MCF 10A (cell line): Measurements from ENCODE around the gene SCUBE1. TPM values are rescaled to one million over a fixed set of nuclear protein-coding genes. Genes with fewer than 3 reads are reported as not detected.
A peak's percentile ranks its signal among the peaks of the same experiment; 100 is the strongest.

Experiments used
- BruUV-seq: library from RNA; stranded (reverse); fragments of 400-500 nt; replicated peaks from 2 replicates; lab custom pipeline; 2021; lab: Mats Ljungman, UMichigan
- CTCF ChIA-PET: fragments of 300-600 bp; sonication (Branson Sonifier 250); formaldehyde crosslinking; extraction: SDS; loops from one replicate; lab custom pipeline; 2021; ENCODE audit warnings: antibody characterized with exemption, inconsistent platforms; lab: Yijun Ruan, JAX
- POLR2A ChIA-PET: fragments of 300-600, 350-650 bp; sonication (Branson Sonifier 250); formaldehyde crosslinking; extraction: SDS; loops from one replicate; lab custom pipeline; 2020; ENCODE audit warnings: antibody characterized with exemption, inconsistent platforms; lab: Yijun Ruan, JAX
- DNase-seq: peaks from one replicate; pipeline ENCODE4 v3.0.0-alpha.2; 2018; ENCODE audit not compliant: unreplicated experiment
- H3K27ac Mint-ChIP-seq: one replicate; pipeline ENCODE4 v1.8.0; 2022; ENCODE audit warnings: mild to moderate bottlenecking, low read depth, mixed read lengths; ENCODE audit not compliant: unreplicated experiment
- H3K27me3 Mint-ChIP-seq: one replicate; pipeline ENCODE4 v1.8.0; 2022; ENCODE audit warnings: mixed read lengths; ENCODE audit not compliant: insufficient read depth, unreplicated experiment
- H3K36me3 Mint-ChIP-seq: one replicate; pipeline ENCODE4 v1.8.0; 2022; ENCODE audit warnings: mild to moderate bottlenecking, moderate library complexity, mixed read lengths; ENCODE audit not compliant: insufficient read depth, unreplicated experiment
- H3K4me1 Mint-ChIP-seq: one replicate; pipeline ENCODE4 v1.8.0; 2022; ENCODE audit warnings: mixed read lengths; ENCODE audit not compliant: insufficient read depth, unreplicated experiment
- H3K4me3 Mint-ChIP-seq: one replicate; pipeline ENCODE4 v1.8.0; 2022; ENCODE audit warnings: mild to moderate bottlenecking, moderate library complexity, mixed read lengths; ENCODE audit not compliant: unreplicated experiment
- H3K9me3 Mint-ChIP-seq: one replicate; pipeline ENCODE4 v1.8.0; 2022; ENCODE audit warnings: mixed read lengths; ENCODE audit not compliant: unreplicated experiment
- intact Hi-C: fragments of 100-400 bp; cut with micrococcal nuclease; formaldehyde crosslinking; loops from 2 replicates; pipeline ENCODE4 v1.14.1; 2022
- total RNA-seq: library from RNA; stranded (reverse); gene quantifications from 2 replicates; pipeline ENCODE4 v1.2.3, GENCODE V29; 2022
- TF ChIP-seq, protein P1 (sequence below): fragments of 200-600 bp; IDR thresholded peaks from one replicate; pipeline ENCODE4 v1.8.0; 2022; ENCODE audit warnings: antibody characterized with exemption, mild to moderate bottlenecking; ENCODE audit not compliant: unreplicated experiment

SCUBE1 gene
- total RNA-seq, 1 experiment from 2014 or later = not detected

DNA sequence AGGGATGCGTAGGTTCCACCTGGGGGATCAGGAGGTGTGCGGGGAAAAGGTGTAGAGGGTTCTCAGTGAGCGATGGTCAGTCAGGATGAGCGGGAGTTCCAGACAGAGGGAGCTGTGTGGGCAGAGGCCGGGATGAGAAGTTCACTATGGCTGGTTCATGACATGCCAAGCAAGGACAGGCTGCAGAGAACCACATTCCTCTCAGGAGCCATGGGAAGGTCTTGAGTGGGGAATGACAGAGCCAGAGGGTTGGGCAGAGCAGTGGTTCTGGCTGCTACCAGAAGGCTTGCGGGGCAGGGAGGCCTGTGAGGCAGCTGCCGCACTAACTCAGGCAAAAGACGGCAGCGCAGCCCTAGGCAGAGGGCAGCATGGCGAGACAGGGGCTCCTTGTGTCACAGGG is 66.1 kb downstream of the SCUBE1 start:
- POLR2A ChIA-PET = no interaction called here
- intact Hi-C loops = loop anchor here (10.0 kb wide), 2 partner anchors 548 to 628 kb away; no protein-coding TSS in a partner anchor
- no TSS peak for BruUV-seq

DNA sequence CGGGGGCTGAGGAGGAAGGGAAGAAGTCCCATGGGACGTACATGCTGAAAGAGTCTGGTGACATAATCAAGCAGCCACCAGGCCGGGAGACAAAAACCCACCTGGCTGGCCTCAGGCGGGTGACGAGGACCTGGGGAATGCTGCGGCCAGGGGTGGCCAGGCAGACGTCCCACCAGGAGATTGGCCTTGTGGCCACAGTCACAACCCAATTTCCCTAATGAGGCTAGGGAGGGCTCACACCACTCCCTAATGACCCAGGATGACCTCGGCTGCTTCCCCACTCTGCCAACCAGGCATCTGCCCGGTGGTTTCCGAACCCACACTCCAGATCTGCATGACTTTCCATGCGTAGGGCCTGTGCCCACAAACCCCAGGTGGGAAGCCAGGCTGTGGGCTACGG is 66.9 kb downstream of the SCUBE1 start:
- CTCF ChIA-PET = interaction anchor here (4.6 to 5.0 kb wide), 2 partner anchors 69 to 106 kb away, joined by 61 to 89 read pairs; partner anchors contain the start of gene SCUBE1

More for the DNA sequence above, 66.1 kb downstream of the SCUBE1 start:
- Mint-ChIP-seq H3K27me3 (no peaks in the 10 kb centered on the region), H3K4me3 (no peak overlapping the region), H3K27ac (no peak overlapping the region), H3K4me1 (peaks cover 24% of the 10 kb centered on the region), H3K9me3 (no peaks in the 10 kb centered on the region), H3K36me3 (no peaks in the 10 kb centered on the region)
- no peak for DNase-seq
- TF ChIP-seq, protein P1, sequence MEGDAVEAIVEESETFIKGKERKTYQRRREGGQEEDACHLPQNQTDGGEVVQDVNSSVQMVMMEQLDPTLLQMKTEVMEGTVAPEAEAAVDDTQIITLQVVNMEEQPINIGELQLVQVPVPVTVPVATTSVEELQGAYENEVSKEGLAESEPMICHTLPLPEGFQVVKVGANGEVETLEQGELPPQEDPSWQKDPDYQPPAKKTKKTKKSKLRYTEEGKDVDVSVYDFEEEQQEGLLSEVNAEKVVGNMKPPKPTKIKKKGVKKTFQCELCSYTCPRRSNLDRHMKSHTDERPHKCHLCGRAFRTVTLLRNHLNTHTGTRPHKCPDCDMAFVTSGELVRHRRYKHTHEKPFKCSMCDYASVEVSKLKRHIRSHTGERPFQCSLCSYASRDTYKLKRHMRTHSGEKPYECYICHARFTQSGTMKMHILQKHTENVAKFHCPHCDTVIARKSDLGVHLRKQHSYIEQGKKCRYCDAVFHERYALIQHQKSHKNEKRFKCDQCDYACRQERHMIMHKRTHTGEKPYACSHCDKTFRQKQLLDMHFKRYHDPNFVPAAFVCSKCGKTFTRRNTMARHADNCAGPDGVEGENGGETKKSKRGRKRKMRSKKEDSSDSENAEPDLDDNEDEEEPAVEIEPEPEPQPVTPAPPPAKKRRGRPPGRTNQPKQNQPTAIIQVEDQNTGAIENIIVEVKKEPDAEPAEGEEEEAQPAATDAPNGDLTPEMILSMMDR = no peak
- CTCF ChIA-PET = interaction anchor here (0.6 to 1.9 kb wide), 2 partner anchors 9 to 70 kb away, joined by 3 to 7 read pairs; no protein-coding TSS in a partner anchor

DNA sequence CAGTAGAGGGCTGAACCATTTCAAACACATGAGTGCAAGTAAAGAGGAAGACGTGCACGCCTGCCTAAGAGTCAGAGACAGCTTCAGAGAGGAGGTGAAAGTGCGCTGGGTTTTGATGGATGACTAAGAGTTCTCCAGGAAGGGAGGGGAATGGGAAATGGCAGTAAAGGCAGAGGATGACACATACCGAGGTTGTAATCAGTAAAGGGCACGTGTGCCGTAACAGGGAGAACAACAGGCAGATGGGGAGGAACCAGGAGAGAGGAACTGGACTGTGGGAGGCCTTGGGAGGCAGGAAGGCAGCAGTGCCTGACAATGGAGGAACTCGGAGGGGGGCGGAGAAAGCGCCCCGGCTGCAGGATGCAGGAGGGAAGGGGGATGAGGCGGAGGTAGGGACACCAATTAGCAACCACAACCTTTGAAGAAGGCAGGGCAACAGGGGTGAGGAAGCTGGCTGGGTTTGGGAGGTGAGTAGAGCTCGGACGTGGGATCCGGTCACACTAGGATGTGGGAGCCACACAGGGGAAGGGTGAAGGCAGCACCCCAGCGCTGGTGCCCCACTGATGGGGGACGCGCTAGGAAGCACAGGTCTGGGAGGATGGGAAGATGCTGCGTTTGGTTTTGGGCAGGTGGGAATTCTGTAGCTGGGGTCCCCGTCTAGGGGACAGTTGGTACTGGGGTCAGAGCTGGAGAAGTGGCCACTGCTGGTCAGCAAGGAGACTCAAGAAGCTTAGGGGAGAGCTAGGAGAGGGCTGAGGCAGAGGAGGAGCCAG is 67.4 kb downstream of the SCUBE1 start:
- no peaks in the 10 kb centered on the region for H3K27me3 Mint-ChIP-seq

More for the DNA sequence above, 66.9 kb downstream of the SCUBE1 start:
- TF ChIP-seq, protein P1 = no peak
- no peak overlapping the region for H3K4me3 Mint-ChIP-seq
- no TSS peak for BruUV-seq
- DNase-seq = no peak
- no peaks in the 10 kb centered on the region for H3K36me3 Mint-ChIP-seq
- H3K27ac Mint-ChIP-seq = peak overlapping the region; percentile 69
- POLR2A ChIA-PET = no interaction called here
- no peaks in the 10 kb centered on the region for H3K9me3 Mint-ChIP-seq
- H3K4me1 Mint-ChIP-seq = peaks cover 25% of the 10 kb centered on the region
- intact Hi-C loops = loop anchor here (10.0 kb wide), 2 partner anchors 548 to 628 kb away; no protein-coding TSS in a partner anchor
- H3K27me3 Mint-ChIP-seq = no peaks in the 10 kb centered on the region

More for the DNA sequence above, 67.4 kb downstream of the SCUBE1 start:
- TF ChIP-seq, protein P1 = no peak
- ChIA-PET POLR2A (interaction anchor here (1.0 kb wide), 2 partner anchors 10 to 113 kb away, joined by 3 read pairs; no protein-coding TSS in a partner anchor), CTCF (interaction anchor here (0.6 to 5.0 kb wide), 6 partner anchors 70 to 469 kb away, joined by 3 to 89 read pairs (median 4); partner anchors contain the start of gene SCUBE1)
- Mint-ChIP-seq H3K36me3 (no peaks in the 10 kb centered on the region), H3K27ac (peak overlapping the region; percentile 69), H3K4me1 (peaks cover 25% of the 10 kb centered on the region), H3K9me3 (no peaks in the 10 kb centered on the region), H3K4me3 (no peak overlapping the region)
- intact Hi-C loops = loop anchor here (2.0 to 10.0 kb wide), 3 partner anchors 45 to 629 kb away; no protein-coding TSS in a partner anchor
- TSS peak; percentile 97 for BruUV-seq
- peak; percentile 88 for DNase-seq
